SK-N-SH treated with all-trans-retinoic acid at 6 μM for 48 hours (cell line): ENCODE data around the gene HACL1.

Experiments
- ATAC-seq: fragments of 200-7000 bp; cut with Tn5 transposase; 3 replicates; pipeline ENCODE4 v1.9.1; 2020; ENCODE audit warnings: mild to moderate bottlenecking, moderate library complexity
- ARNTL ChIP-seq: fragments of 450-650 bp; formaldehyde crosslinking; IDR thresholded peaks from 2 replicates; pipeline ENCODE4 v1.5.0; 2020; ENCODE audit warnings: low read depth, mild to moderate bottlenecking, moderate library complexity, borderline replicate concordance
- BACH2 ChIP-seq: fragments of 250-450 bp; sonication (Bioruptor Pico); IDR thresholded peaks from 2 replicates; pipeline ENCODE4 v1.9.0; 2021; ENCODE audit warnings: mild to moderate bottlenecking, borderline replicate concordance
- CSDC2 ChIP-seq: fragments of 250-450 bp; sonication (Bioruptor Pico); IDR thresholded peaks from 2 replicates; pipeline ENCODE4 v1.5.0; 2020; ENCODE audit warnings: mild to moderate bottlenecking, moderate library complexity
- ESRRG ChIP-seq: fragments of 250-450 bp; sonication (Bioruptor Pico); IDR thresholded peaks from 2 replicates; pipeline ENCODE4 v1.6.1; 2021; ENCODE audit warnings: mild to moderate bottlenecking
- GLIS3 ChIP-seq: fragments of 250-450 bp; sonication (Bioruptor Pico); IDR thresholded peaks from 2 replicates; pipeline ENCODE4 v1.5.0; 2020; ENCODE audit warnings: mild to moderate bottlenecking, moderate library complexity
- ISL1 ChIP-seq: fragments of 250-450 bp; sonication (Bioruptor Pico); IDR thresholded peaks from 2 replicates; pipeline ENCODE4 v2.1.2; 2022; ENCODE audit warnings: mild to moderate bottlenecking, moderate library complexity
- OSR1 ChIP-seq: fragments of 250-450 bp; sonication (Bioruptor Pico); IDR thresholded peaks from 2 replicates; pipeline ENCODE4 v1.8.0; 2022; ENCODE audit warnings: moderate library complexity, mild to moderate bottlenecking, inconsistent platforms
- PPARA ChIP-seq: fragments of 250-450 bp; sonication (Bioruptor Pico); IDR thresholded peaks from 2 replicates; pipeline ENCODE4 v1.5.0; 2020; ENCODE audit warnings: mild to moderate bottlenecking, borderline replicate concordance
- RARB ChIP-seq: fragments of 250-450 bp; sonication (Bioruptor Pico); IDR thresholded peaks from 2 replicates; pipeline ENCODE4 v1.8.0; 2021; ENCODE audit warnings: mild to moderate bottlenecking, moderate library complexity
- SNAI2 ChIP-seq: fragments of 250-450 bp; sonication (Bioruptor Pico); IDR thresholded peaks from 2 replicates; pipeline ENCODE4 v1.5.0; 2020; ENCODE audit warnings: mild to moderate bottlenecking, moderate library complexity
- TCF4 ChIP-seq: fragments of 250-450 bp; sonication (Bioruptor Pico); IDR thresholded peaks from 2 replicates; pipeline ENCODE4 v1.8.0; 2021; ENCODE audit warnings: mild to moderate bottlenecking, moderate library complexity, borderline replicate concordance
- TOX ChIP-seq: fragments of 250-450 bp; sonication (Bioruptor Pico); IDR thresholded peaks from 2 replicates; pipeline ENCODE4 v1.8.0; 2021; ENCODE audit warnings: mild to moderate bottlenecking, moderate library complexity, borderline replicate concordance
- ZC3H10 ChIP-seq: fragments of 250-450 bp; sonication (Bioruptor Pico); IDR thresholded peaks from 2 replicates; pipeline ENCODE4 v1.5.1; 2021; ENCODE audit warnings: mild to moderate bottlenecking, moderate library complexity
- ZFP3 ChIP-seq: fragments of 250-450 bp; sonication (Bioruptor Pico); IDR thresholded peaks from 2 replicates; pipeline ENCODE4 v1.5.0; 2020; ENCODE audit warnings: mild to moderate bottlenecking, moderate library complexity
- ZFP30 ChIP-seq: fragments of 450-650 bp; formaldehyde crosslinking; IDR thresholded peaks from 2 replicates; pipeline ENCODE4 v1.5.0; 2022; ENCODE audit warnings: mild to moderate bottlenecking, moderate library complexity
- ZNF565 ChIP-seq: fragments of 450-650 bp; formaldehyde crosslinking; conservative IDR thresholded peaks from 2 replicates; pipeline ENCODE4 v1.5.0; 2020; ENCODE audit warnings: low read depth, mild to moderate bottlenecking, moderate library complexity
- ZNF70 ChIP-seq: fragments of 450-650 bp; formaldehyde crosslinking; IDR thresholded peaks from 2 replicates; pipeline ENCODE4 v1.5.0; 2020; ENCODE audit warnings: mild to moderate bottlenecking, moderate library complexity
- ZNF8 ChIP-seq: fragments of 450-650 bp; formaldehyde crosslinking; IDR thresholded peaks from 2 replicates; pipeline ENCODE4 v1.5.0; 2020; ENCODE audit warnings: mild to moderate bottlenecking, moderate library complexity
- TF ChIP-seq, protein P1 (sequence below): fragments of 250-450 bp; sonication (Bioruptor Pico); IDR thresholded peaks from 2 replicates; pipeline ENCODE4 v1.5.1; 2020; ENCODE audit warnings: low read depth, mild to moderate bottlenecking, moderate library complexity
- TF ChIP-seq, protein P2 (sequence below): fragments of 250-450 bp; sonication (Bioruptor Pico); IDR thresholded peaks from 2 replicates; pipeline ENCODE4 v1.8.0; 2021; ENCODE audit warnings: low read depth, mild to moderate bottlenecking, moderate library complexity, borderline replicate concordance
- TF ChIP-seq, protein P3 (sequence below): fragments of 250-450 bp; sonication (Bioruptor Pico); IDR thresholded peaks from 2 replicates; pipeline ENCODE4 v1.8.0; 2020; ENCODE audit warnings: mild to moderate bottlenecking, moderate library complexity, borderline replicate concordance
- TF ChIP-seq, protein P4 (sequence below): fragments of 250-450 bp; sonication (Bioruptor Pico); IDR thresholded peaks from 2 replicates; pipeline ENCODE4 v1.5.1; 2021; ENCODE audit warnings: mild to moderate bottlenecking, moderate library complexity

Gene HACL1

DNA sequence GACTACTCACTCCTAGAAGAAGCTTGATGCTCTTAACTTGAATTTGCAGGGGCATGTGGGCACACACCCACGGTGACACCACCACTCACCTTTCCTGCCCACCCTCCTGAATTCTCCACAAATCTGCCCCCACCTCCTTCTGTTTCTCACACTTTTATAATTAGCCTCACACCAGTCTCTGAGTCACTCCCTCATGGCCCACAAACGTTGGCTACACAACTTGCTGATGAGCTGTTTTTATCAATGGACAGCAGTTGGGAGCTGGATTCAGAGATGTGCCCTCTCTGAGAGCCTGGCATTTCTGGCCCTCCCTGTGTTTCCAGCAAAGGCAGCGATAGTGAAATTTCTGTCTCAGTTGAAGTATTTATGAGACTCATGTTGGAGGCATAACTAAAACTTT is 81.2 kb downstream of the HACL1 start (continued):
- TF ChIP-seq, protein P1, sequence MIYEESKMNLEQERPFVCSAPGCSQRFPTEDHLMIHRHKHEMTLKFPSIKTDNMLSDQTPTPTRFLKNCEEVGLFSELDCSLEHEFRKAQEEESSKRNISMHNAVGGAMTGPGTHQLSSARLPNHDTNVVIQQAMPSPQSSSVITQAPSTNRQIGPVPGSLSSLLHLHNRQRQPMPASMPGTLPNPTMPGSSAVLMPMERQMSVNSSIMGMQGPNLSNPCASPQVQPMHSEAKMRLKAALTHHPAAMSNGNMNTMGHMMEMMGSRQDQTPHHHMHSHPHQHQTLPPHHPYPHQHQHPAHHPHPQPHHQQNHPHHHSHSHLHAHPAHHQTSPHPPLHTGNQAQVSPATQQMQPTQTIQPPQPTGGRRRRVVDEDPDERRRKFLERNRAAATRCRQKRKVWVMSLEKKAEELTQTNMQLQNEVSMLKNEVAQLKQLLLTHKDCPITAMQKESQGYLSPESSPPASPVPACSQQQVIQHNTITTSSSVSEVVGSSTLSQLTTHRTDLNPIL (CRISPR knock-in tag): no peak
- TF ChIP-seq OSR1 (CRISPR knock-in tag) (no peak), ESRRG (CRISPR knock-in tag) (no peak), ARNTL (no peak), ZNF70 (CRISPR knock-in tag) (no peak), BACH2 (CRISPR knock-in tag) (no peak), ZC3H10 (CRISPR knock-in tag) (no peak), SNAI2 (CRISPR knock-in tag) (no peak), ZFP30 (CRISPR knock-in tag) (no peak), GLIS3 (CRISPR knock-in tag) (no peak)
- TF ChIP-seq, all 23 proteins: peak for 0

DNA sequence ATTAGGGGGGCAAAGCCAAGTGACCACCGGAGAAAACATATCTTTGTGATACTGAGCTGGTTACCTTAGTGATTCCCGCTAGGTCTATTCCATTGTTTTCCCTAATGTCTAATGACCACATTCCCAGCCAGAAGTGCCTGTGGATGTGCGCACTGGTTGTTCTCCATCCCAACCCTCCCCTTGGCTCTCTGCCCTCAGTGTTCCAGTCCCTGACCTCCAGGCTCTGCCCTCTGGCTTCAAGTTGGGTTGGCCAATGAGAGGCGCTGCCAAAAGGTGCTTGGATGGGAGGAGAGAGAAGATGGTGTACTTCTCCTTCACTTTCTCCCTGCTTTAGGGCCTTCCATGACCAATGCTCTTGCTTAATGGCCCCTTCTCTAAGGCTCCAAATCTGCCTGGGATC is 82.3 kb downstream of the HACL1 start:
- ATAC-seq: no peak
- no peak for TF ChIP-seq PPARA (CRISPR knock-in tag)
- TF ChIP-seq GLIS3 (CRISPR knock-in tag): no peak
- TF ChIP-seq ZFP30 (CRISPR knock-in tag): no peak
- no peak for TF ChIP-seq BACH2 (CRISPR knock-in tag)
- TF ChIP-seq ARNTL: no peak
- TF ChIP-seq ZNF565 (CRISPR knock-in tag): no peak
- TF ChIP-seq, protein P2, sequence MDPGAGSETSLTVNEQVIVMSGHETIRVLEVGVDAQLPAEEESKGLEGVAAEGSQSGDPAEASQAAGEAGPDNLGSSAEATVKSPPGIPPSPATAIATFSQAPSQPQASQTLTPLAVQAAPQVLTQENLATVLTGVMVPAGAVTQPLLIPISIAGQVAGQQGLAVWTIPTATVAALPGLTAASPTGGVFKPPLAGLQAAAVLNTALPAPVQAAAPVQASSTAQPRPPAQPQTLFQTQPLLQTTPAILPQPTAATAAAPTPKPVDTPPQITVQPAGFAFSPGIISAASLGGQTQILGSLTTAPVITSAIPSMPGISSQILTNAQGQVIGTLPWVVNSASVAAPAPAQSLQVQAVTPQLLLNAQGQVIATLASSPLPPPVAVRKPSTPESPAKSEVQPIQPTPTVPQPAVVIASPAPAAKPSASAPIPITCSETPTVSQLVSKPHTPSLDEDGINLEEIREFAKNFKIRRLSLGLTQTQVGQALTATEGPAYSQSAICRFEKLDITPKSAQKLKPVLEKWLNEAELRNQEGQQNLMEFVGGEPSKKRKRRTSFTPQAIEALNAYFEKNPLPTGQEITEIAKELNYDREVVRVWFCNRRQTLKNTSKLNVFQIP: no peak
- TF ChIP-seq RARB (CRISPR knock-in tag): no peak
- no peak for TF ChIP-seq SNAI2 (CRISPR knock-in tag)
- no peak for TF ChIP-seq ESRRG (CRISPR knock-in tag)
- TF ChIP-seq, protein P1 (CRISPR knock-in tag): no peak
- TF ChIP-seq, protein P3, sequence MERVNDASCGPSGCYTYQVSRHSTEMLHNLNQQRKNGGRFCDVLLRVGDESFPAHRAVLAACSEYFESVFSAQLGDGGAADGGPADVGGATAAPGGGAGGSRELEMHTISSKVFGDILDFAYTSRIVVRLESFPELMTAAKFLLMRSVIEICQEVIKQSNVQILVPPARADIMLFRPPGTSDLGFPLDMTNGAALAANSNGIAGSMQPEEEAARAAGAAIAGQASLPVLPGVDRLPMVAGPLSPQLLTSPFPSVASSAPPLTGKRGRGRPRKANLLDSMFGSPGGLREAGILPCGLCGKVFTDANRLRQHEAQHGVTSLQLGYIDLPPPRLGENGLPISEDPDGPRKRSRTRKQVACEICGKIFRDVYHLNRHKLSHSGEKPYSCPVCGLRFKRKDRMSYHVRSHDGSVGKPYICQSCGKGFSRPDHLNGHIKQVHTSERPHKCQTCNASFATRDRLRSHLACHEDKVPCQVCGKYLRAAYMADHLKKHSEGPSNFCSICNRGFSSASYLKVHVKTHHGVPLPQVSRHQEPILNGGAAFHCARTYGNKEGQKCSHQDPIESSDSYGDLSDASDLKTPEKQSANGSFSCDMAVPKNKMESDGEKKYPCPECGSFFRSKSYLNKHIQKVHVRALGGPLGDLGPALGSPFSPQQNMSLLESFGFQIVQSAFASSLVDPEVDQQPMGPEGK: no peak
- TF ChIP-seq ISL1 (CRISPR knock-in tag): no peak
- TF ChIP-seq TOX (CRISPR knock-in tag): no peak
- no peak for TF ChIP-seq OSR1 (CRISPR knock-in tag)
- no peak for TF ChIP-seq ZFP3 (CRISPR knock-in tag)
- TF ChIP-seq TCF4 (CRISPR knock-in tag): no peak
- TF ChIP-seq ZNF70 (CRISPR knock-in tag): no peak
- no peak for TF ChIP-seq ZNF8
- TF ChIP-seq ZC3H10 (CRISPR knock-in tag): no peak

DNA sequence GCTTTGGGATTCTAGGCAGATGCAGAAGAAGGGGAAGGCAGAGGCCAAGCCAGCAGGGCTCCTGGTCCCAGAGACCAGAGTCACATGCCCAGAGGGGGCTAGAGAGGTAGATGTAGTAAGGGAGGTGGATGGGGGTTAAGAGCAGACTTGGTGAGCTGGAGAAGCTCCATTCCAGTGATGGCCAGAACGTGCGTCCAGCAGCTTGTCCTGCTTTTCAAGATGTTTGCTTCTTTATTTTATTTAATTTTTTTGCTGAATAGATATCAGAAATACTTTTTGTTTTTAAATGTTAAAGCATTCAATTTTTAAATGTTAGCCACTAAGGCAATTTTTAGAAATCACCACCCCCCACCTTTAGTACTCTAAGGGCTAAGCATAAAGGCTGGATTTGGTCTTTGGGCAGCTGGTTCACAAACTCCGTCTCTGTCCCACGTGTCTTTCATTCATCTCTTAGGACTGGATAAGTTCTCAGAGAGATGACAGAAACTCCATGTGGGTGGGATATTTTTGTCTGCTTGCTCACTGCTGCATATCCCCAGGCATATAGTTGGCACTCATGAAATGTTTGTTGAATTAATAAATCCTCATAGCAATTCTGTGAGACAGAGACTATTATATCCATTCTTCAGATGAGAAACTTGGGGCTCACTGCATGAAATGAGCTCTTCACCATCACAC is 86.6 kb downstream of the HACL1 start:
- no peak for ATAC-seq
- TF ChIP-seq ZNF70 (CRISPR knock-in tag): no peak
- no peak for TF ChIP-seq CSDC2
- no peak for TF ChIP-seq ZNF565 (CRISPR knock-in tag)
- TF ChIP-seq, protein P4, sequence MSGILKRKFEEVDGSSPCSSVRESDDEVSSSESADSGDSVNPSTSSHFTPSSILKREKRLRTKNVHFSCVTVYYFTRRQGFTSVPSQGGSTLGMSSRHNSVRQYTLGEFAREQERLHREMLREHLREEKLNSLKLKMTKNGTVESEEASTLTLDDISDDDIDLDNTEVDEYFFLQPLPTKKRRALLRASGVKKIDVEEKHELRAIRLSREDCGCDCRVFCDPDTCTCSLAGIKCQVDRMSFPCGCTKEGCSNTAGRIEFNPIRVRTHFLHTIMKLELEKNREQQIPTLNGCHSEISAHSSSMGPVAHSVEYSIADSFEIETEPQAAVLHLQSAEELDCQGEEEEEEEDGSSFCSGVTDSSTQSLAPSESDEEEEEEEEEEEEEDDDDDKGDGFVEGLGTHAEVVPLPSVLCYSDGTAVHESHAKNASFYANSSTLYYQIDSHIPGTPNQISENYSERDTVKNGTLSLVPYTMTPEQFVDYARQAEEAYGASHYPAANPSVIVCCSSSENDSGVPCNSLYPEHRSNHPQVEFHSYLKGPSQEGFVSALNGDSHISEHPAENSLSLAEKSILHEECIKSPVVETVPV (CRISPR knock-in tag): no peak
- TF ChIP-seq, protein P1 (CRISPR knock-in tag): no peak
- TF ChIP-seq, protein P2: no peak
- TF ChIP-seq ESRRG (CRISPR knock-in tag): no peak
- no peak for TF ChIP-seq ZNF8
- no peak for TF ChIP-seq BACH2 (CRISPR knock-in tag)
- no peak for TF ChIP-seq ZFP3 (CRISPR knock-in tag)
- TF ChIP-seq ISL1 (CRISPR knock-in tag): no peak
- TF ChIP-seq ARNTL: no peak
- TF ChIP-seq, protein P3: no peak
- no peak for TF ChIP-seq GLIS3 (CRISPR knock-in tag)
- TF ChIP-seq OSR1 (CRISPR knock-in tag): no peak
- TF ChIP-seq ZFP30 (CRISPR knock-in tag): no peak
